NCI-H524 (cell line): ENCODE measurements around the gene PROM1.

Source experiments
- DNase-seq, 2 experiments: peaks; one replicate each; lab custom pipeline; 2025; lab: John Stamatoyannopoulos, UW

PROM1 gene

GRCh38 chr4:16065066-16065465 is 18.8 kb downstream of the PROM1 start:
- no peak for DNase-seq

GRCh38 chr4:16062601-16063000 is 21.2 kb downstream of the PROM1 start:
- no peak for DNase-seq

GRCh38 chr4:16056681-16057385 is 27.0 kb downstream of the PROM1 start:
- peak in 1 of 2 experiments; percentile 15 for DNase-seq

GRCh38 chr4:16055873-16056272 is 27.9 kb downstream of the PROM1 start:
- no peak for DNase-seq

- DNase-seq = no peak
Measured at GRCh38 chr4:16055471-16055870, 28.4 kb downstream of the PROM1 start.

- no peak for DNase-seq
Measured at GRCh38 chr4:16052939-16053338, 30.9 kb downstream of the PROM1 start.

GRCh38 chr4:16051980-16052379 is 31.8 kb downstream of the PROM1 start:
- no peak for DNase-seq

GRCh38 chr4:16051132-16051531 is 32.7 kb downstream of the PROM1 start:
- no peak for DNase-seq

- no peak for DNase-seq
Measured at GRCh38 chr4:16050669-16051068, 33.2 kb downstream of the PROM1 start.

- no peak for DNase-seq
Measured at GRCh38 chr4:16048619-16049419, 35.0 kb downstream of the PROM1 start.

GRCh38 chr4:16045687-16046086 is 38.1 kb downstream of the PROM1 start:
- DNase-seq = no peak

GRCh38 chr4:16043642-16044498 is 40.0 kb downstream of the PROM1 start:
- DNase-seq = peak; percentile 54 to 80

GRCh38 chr4:16039139-16039538 is 44.7 kb downstream of the PROM1 start:
- no peak for DNase-seq

- DNase-seq = no peak
Measured at GRCh38 chr4:16037901-16038300, 45.9 kb downstream of the PROM1 start.

- no peak for DNase-seq
Measured at GRCh38 chr4:16035843-16036242, 48.0 kb downstream of the PROM1 start.

GRCh38 chr4:16034010-16034748 is 49.6 kb downstream of the PROM1 start:
- DNase-seq = no peak

- DNase-seq = no peak
Measured at GRCh38 chr4:16032396-16032770, 51.4 kb downstream of the PROM1 start.

- DNase-seq = no peak
Measured at GRCh38 chr4:16031546-16032395, 52.1 kb downstream of the PROM1 start.

GRCh38 chr4:16029886-16030285 is 53.9 kb downstream of the PROM1 start:
- no peak for DNase-seq

- DNase-seq = peak; percentile 3 to 78
Measured at GRCh38 chr4:16029262-16029661, 54.6 kb downstream of the PROM1 start.

GRCh38 chr4:16027626-16028025 is 56.2 kb downstream of the PROM1 start:
- DNase-seq = no peak
